Tibial artery (tissue), 4 donors: ENCODE data around the gene COTL1.
"Not testable (repeated sequence)": the region's sequence is repeated elsewhere in the genome, so short reads cannot be mapped to it uniquely, and the experiment has no call there.

Experiments used
- DNase-seq, 2 donors: peaks; one replicate each; pipeline ENCODE4 v3.0.0-alpha.2; 2019
- H3K27ac ChIP-seq, 2 donors: fragments of 200-600 bp; sonication (generic) in 1 of 2; 1 replicate in 1 of 2; 2 replicates in 1 of 2; pipeline ENCODE4 v1.5.1; 2018 to 2019; ENCODE audit warnings: mild to moderate bottlenecking in 1 of 2
- H3K27me3 ChIP-seq, 2 donors: fragments of 200-600 bp; sonication (generic) in 1 of 2; one replicate each; pipeline versions ENCODE4 v1.5.1 to v1.6.0; 2016 to 2019
- H3K36me3 ChIP-seq, 3 donors: fragments of 200-600 bp; sonication (generic) in 2 of 3; one replicate each; pipeline ENCODE4 v1.5.1; 2016 to 2019; ENCODE audit warnings: mild to moderate bottlenecking in 2 of 3
- H3K4me1 ChIP-seq, 4 donors: fragments of 200-600 bp; sonication (generic) in 2 of 4; 1 replicate in 3 of 4; 2 replicates in 1 of 4; pipeline ENCODE4 v1.5.1; 2016 to 2019
- H3K4me3 ChIP-seq, 2 donors: fragments of 200-600 bp; sonication (generic) in 1 of 2; 1 replicate in 1 of 2; 2 replicates in 1 of 2; pipeline ENCODE4 v1.5.1; 2018 to 2019; ENCODE audit warnings: mild to moderate bottlenecking in 2 of 2
- H3K9me3 ChIP-seq, 3 donors: fragments of 200-600 bp; sonication (generic) in 1 of 3; one replicate each; pipeline ENCODE4 v1.5.1; 2016 to 2019
- intact Hi-C: fragments of 100-400 bp; cut with DNase I; formaldehyde crosslinking; loops from one replicate; pipeline ENCODE4 v1.15.0; 2023; ENCODE audit warnings: low total_unique reads
- TF ChIP-seq, protein P1 (sequence below), 2 experiments: fragments of 200-600 bp in 1 of 2; fragments of 450-650 bp in 1 of 2; IDR thresholded peaks; one replicate each; pipeline ENCODE4 v1.5.1; 2017 to 2019; ENCODE audit warnings: antibody characterized with exemption in 2 of 2, mild to moderate bottlenecking in 1 of 2, moderate library complexity in 1 of 2

Gene COTL1

DNA sequence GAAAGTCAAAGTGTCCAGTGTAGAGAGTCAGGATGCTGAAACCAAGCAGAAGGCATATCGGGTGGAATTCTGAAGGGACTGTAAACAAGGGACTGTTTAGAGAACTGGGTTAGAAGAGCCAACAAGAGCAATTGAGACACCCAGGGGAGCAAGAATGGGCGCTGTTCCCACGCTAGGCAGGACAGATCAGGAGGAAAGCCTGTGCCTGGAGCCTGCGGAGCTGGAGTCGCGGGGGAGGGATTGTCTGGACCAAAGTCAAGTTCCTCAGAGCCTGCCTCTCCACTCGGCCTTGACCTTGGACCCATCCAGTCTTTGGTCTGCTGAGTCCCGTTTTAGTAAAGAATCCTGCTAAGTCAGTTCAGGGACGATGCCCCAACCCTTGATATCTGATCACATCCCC, 15.7 kb upstream of the COTL1 start:
- TF ChIP-seq, protein P1, sequence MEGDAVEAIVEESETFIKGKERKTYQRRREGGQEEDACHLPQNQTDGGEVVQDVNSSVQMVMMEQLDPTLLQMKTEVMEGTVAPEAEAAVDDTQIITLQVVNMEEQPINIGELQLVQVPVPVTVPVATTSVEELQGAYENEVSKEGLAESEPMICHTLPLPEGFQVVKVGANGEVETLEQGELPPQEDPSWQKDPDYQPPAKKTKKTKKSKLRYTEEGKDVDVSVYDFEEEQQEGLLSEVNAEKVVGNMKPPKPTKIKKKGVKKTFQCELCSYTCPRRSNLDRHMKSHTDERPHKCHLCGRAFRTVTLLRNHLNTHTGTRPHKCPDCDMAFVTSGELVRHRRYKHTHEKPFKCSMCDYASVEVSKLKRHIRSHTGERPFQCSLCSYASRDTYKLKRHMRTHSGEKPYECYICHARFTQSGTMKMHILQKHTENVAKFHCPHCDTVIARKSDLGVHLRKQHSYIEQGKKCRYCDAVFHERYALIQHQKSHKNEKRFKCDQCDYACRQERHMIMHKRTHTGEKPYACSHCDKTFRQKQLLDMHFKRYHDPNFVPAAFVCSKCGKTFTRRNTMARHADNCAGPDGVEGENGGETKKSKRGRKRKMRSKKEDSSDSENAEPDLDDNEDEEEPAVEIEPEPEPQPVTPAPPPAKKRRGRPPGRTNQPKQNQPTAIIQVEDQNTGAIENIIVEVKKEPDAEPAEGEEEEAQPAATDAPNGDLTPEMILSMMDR (IDR thresholded peaks at IDR 0.05), result no peak
- Histone ChIP-seq H3K4me1 (peaks cover 0 to 48% (median 24%) of the 10 kb centered on the region in 4 donors), H3K4me3 (peak overlapping the region in 1 of 2 donors; percentile 8), H3K36me3 (no peaks in the 10 kb centered on the region), H3K27ac (peak overlapping the region; percentile 63 to 70), H3K9me3 (no peaks in the 10 kb centered on the region), H3K27me3 (no peaks in the 10 kb centered on the region)
- peak; percentile 92 to 97 for DNase-seq
- intact Hi-C loops, result no loop called here

GRCh38 chr16:84632862-84633261, 15.0 kb upstream of the COTL1 start:
- DNase-seq, H3K36me3 ChIP-seq, H3K9me3 ChIP-seq, H3K27me3 ChIP-seq, intact Hi-C loops: not testable (repeated sequence)
- H3K4me1 ChIP-seq, result peaks cover 0 to 42% (median 21%) of the 10 kb centered on the region in 4 donors
- peak overlapping the region in 1 of 2 donors; percentile 8 for H3K4me3 ChIP-seq
- H3K27ac ChIP-seq, result peak overlapping the region; percentile 63 to 70

DNA sequence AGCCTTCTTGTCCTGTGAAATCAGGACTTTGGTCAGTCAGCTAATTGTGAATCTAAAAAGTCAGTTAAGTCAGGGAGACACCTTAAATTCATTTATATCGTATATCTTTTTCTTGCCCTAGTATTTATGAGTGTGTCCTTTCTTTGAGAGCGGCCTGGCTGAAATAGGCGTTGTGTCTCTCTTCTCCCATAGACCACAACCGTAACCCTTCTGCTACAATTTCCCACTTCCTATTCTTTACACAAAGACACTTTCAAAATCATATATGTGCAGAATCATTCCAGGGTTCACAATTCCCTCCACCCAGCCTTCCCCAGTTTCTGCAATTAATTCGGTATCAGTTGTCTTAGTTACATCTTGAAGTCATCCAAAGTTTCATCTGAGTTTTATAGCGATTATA, 14.0 kb upstream of the COTL1 start:
- no peak overlapping the region for H3K27ac ChIP-seq
- intact Hi-C loops, result no loop called here
- no peaks in the 10 kb centered on the region for H3K36me3 ChIP-seq
- TF ChIP-seq, protein P1 (IDR thresholded peaks at IDR 0.05), result no peak
- no peaks in the 10 kb centered on the region for H3K27me3 ChIP-seq
- H3K9me3 ChIP-seq, result no peaks in the 10 kb centered on the region
- DNase-seq, result no peak
- H3K4me3 ChIP-seq, result no peak overlapping the region
- peaks cover 0 to 39% (median 19%) of the 10 kb centered on the region in 4 donors for H3K4me1 ChIP-seq

GRCh38 chr16:84631153-84631466, 13.2 kb upstream of the COTL1 start:
- TF ChIP-seq, protein P1 (IDR thresholded peaks at IDR 0.05), result no peak
- no peaks in the 10 kb centered on the region for H3K36me3 ChIP-seq

DNA sequence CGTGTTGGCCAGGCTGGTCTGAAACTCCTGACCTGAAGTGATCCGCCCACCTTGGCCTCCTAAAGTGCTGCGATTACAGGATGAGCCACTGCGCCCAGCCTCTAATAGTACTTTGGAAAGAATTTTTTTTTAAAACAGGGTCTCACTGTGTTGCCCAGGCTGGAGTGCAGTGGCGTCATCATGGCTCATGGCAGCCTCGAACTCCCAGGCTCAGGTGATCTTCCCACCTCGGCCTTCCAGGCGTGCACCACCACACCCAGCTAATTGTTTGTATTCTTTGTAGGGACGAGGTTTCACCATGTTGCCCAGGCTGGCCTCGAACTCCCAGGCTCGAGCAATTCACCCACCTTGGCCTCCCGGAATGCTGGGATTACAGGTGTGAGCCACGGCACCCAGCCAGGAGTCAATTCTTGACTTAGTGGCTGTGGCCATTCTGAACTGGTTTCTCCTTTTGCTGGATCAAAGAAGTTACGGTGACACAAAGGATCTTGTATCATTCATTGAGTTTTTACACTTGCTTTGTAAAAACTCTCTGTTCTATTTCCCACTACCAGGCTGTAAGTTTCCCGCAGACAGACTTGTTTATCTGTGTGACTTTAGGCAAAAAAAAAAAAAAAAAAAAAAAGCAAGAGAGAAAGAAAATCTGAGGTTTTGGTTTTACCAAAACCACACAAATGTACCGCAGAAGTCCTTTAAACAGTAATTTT, 12.7 kb upstream of the COTL1 start:
- TF ChIP-seq, protein P1 (IDR thresholded peaks at IDR 0.05), result no peak
- intact Hi-C loops, result no loop called here
- H3K27ac ChIP-seq, result no peak overlapping the region
- no peaks in the 10 kb centered on the region for H3K27me3 ChIP-seq
- no peak for DNase-seq
- H3K9me3 ChIP-seq, result no peaks in the 10 kb centered on the region
- H3K36me3 ChIP-seq, result no peaks in the 10 kb centered on the region
- H3K4me1 ChIP-seq, result peaks cover 0 to 32% (median 13%) of the 10 kb centered on the region in 4 donors
- H3K4me3 ChIP-seq, result no peak overlapping the region

More at GRCh38 chr16:84631153-84631466, 13.2 kb upstream of the COTL1 start:
- no peak for DNase-seq
- Histone ChIP-seq H3K27me3 (no peaks in the 10 kb centered on the region), H3K4me1 (peaks cover 0 to 37% (median 18%) of the 10 kb centered on the region in 4 donors), H3K4me3 (no peak overlapping the region), H3K27ac (no peak overlapping the region), H3K9me3 (no peaks in the 10 kb centered on the region)
- intact Hi-C loops, result no loop called here

DNA sequence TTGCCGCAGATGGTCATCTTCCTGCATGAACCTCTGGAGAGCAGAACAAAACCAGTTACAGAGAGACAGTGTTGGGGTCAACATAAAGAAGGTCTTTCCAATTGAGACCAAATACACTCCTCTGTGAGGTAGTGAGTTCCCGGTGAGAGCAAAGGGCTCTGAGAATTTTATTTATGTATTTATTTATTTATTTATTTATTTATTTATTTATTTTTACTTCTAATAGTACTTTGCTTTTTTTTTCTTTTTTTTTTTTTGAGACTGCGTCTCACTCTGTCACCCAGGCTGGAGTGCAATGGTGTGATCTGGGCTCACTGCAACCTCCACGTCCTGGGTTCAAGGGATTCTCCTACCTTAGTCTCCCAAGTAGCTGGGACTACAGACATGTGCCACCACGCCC, 12.1 kb upstream of the COTL1 start:
- H3K9me3 ChIP-seq, result no peaks in the 10 kb centered on the region
- no peak overlapping the region for H3K4me3 ChIP-seq
- intact Hi-C loops, result no loop called here
- H3K27ac ChIP-seq, result no peak overlapping the region
- no peaks in the 10 kb centered on the region for H3K36me3 ChIP-seq
- H3K4me1 ChIP-seq, result peaks cover 0 to 26% (median 9%) of the 10 kb centered on the region in 4 donors
- H3K27me3 ChIP-seq, result no peaks in the 10 kb centered on the region
- no peak for DNase-seq
- TF ChIP-seq, protein P1 (IDR thresholded peaks at IDR 0.05), result no peak
